Raji (cell line): Measurements from ENCODE around the gene PARP16.

Experiments used
- POLR2A ChIP-seq: IDR thresholded peaks from 2 replicates; pipeline ENCODE4 v1.6.1; 2011; ENCODE audit warnings: low read depth, low read length, control low read depth; ENCODE audit not compliant: insufficient read depth

The PARP16 gene

DNA sequence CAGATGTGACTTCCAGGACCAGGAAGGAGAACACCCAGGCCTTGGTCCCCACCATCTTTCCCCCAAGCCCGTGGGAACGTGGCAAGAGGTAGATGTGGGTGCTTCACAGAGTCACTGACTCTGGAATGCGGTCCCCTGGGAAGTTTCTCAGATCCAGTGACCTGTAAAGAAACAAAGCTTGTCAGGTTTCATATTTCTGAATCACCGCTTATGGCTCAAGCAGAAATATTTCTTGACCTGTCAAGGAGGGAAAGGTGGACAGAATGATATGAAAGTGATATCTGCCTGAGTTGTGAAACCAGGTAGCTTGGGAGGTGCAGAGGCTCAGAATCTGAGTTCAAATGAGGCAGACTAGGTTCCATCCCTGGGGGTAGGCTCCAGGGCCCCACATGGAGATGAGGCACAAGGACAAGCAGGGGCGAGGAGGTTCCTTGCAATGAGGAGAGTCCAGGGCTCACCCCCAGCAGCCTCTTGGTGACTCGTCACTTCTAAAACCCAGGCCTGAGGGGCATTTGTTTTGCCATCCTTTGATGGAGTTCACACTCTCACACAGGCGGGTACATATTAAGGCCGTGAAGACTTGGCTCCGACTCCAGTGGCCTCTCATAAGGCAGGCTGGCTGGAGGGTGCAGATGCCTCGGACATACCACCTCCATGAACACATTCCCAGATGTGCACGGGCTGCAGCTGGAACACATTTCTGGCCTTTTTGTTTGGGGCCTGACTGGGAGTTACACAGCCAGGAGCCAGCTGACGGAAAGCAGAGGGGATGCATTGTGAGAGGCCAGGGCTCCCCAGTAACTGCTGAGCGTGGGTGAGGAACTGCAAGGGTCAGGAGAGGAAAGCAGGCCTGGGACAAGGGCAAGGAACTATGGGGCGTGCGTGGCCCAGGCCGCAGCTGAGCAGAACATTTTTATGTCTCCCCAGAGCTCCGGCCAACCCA is 76.7 kb downstream of the PARP16 start:
- TF ChIP-seq POLR2A, result no peak

DNA sequence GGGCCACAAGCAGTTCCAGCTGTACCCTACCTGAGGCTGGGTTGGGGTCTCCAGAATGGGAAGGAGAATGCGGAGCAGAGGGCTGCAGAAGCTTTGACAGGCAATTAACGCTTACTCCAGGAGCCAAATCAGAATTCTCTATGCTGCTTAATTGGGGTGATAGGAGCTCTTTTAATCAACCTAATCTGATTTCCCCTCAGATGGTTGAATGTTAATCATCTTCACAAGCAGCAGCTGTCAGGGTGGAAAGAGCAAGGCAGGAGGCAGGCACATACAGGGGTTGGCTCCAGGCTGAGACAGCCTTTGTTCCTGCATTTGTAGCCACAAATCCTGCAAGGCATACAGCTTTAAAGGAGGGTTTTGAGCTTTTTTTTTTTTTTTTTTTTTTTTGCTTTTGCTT is 78.0 kb downstream of the PARP16 start:
- TF ChIP-seq POLR2A, result no peak
